Measurements from ENCODE around the gene PARVA.

DNA sequence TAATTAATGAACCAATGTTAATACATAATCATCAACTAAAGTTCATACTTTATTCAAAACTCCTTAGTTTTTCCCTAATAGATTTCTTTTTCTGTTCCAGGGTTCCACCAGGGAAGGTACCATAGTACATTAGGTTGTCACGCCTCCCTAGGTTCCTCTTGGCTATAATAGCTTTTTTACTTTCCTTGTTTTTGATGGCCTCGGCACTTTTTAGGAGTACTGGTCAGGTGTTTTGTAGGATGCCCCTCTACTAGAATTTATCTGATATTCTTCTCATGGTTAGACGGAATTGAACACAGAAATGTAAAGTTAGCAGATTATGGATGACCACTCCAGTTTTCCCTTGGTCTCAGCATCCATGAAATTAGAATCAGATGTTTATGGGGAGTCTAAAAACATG lies 34.0 kb downstream of the PARVA start:
- TF ChIP-seq SP2 (IDR thresholded peaks at IDR 0.05; ENCODE audit: low read length) (no peak), MAFK (IDR thresholded peaks at IDR 0.05; ENCODE audit: low read depth, low read length) (no peak), EP300 (IDR thresholded peaks at IDR 0.05; ENCODE audit: borderline replicate concordance in 1 of 2, low read depth in 2 of 2, low read length in 2 of 2) (no peak), ZNF274 (IDR thresholded peaks at IDR 0.05; ENCODE audit: borderline replicate concordance, extremely low read depth, low read length) (no peak)
- TF ChIP-seq, protein P1, sequence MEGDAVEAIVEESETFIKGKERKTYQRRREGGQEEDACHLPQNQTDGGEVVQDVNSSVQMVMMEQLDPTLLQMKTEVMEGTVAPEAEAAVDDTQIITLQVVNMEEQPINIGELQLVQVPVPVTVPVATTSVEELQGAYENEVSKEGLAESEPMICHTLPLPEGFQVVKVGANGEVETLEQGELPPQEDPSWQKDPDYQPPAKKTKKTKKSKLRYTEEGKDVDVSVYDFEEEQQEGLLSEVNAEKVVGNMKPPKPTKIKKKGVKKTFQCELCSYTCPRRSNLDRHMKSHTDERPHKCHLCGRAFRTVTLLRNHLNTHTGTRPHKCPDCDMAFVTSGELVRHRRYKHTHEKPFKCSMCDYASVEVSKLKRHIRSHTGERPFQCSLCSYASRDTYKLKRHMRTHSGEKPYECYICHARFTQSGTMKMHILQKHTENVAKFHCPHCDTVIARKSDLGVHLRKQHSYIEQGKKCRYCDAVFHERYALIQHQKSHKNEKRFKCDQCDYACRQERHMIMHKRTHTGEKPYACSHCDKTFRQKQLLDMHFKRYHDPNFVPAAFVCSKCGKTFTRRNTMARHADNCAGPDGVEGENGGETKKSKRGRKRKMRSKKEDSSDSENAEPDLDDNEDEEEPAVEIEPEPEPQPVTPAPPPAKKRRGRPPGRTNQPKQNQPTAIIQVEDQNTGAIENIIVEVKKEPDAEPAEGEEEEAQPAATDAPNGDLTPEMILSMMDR (IDR thresholded peaks at IDR 0.05; ENCODE audit: control extremely low read depth in 1 of 3, insufficient read depth in 1 of 3, low read depth in 1 of 3, low read length in 3 of 3), result no peak
- TF ChIP-seq, protein P2, sequence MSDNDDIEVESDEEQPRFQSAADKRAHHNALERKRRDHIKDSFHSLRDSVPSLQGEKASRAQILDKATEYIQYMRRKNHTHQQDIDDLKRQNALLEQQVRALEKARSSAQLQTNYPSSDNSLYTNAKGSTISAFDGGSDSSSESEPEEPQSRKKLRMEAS (IDR thresholded peaks at IDR 0.05), result no peak

All from H1 (cell line).